ENCODE data around the gene PLEKHG4.

Gene PLEKHG4

GRCh38 chr16:67287960-67288359 is 8.6 kb downstream of the PLEKHG4 start:
- Histone ChIP-seq H4K12ac (ENCODE audit: low read depth, low read length) (no peak overlapping the region), H3K14ac (ENCODE audit: low read length) (no peak overlapping the region), H3K18ac (ENCODE audit: low read length) (no peak overlapping the region), H2BK12ac (ENCODE audit: low read length) (no peak overlapping the region), H4K91ac (ENCODE audit: low read depth, low read length) (no peak overlapping the region), H3K27ac (ENCODE audit: low read depth, low read length) (no peak overlapping the region), H3K4me3 (ENCODE audit: low read depth, low read length) (no peak overlapping the region), H4K8ac (ENCODE audit: low read depth, low read length) (no peak overlapping the region), H3K4me1 (ENCODE audit: control insufficient read depth in 1 of 2, insufficient read depth in 2 of 2, low read length in 2 of 2) (no peaks in the 10 kb centered on the region), H3K23ac (ENCODE audit: low read length) (no peak overlapping the region), H2BK5ac (ENCODE audit: low read depth, low read length, poor library complexity) (no peak overlapping the region), H3K9ac (ENCODE audit: low read length) (no peak overlapping the region), H3K9me3 (ENCODE audit: insufficient read depth, low read depth, low read length) (no peaks in the 10 kb centered on the region), H3K79me2 (ENCODE audit: control insufficient read depth, insufficient read depth, low read length, poor library complexity) (no peaks in the 10 kb centered on the region), H2AFZ (ENCODE audit: insufficient read depth, low read length, poor library complexity) (no peak overlapping the region), H2BK120ac (ENCODE audit: insufficient read depth, low read length, poor library complexity) (no peak overlapping the region), H2AK5ac (ENCODE audit: low read length) (no peak overlapping the region), H3K4ac (ENCODE audit: low read depth, low read length) (no peak overlapping the region), H3K4me2 (ENCODE audit: low read length) (no peak overlapping the region), H3K36me3 (ENCODE audit: control insufficient read depth in 1 of 2, insufficient read depth in 2 of 2, low read length in 2 of 2) (no peaks in the 10 kb centered on the region), H3K79me1 (ENCODE audit: low read length) (no peaks in the 10 kb centered on the region), H3K27me3 (ENCODE audit: insufficient read depth, low read length) (no peaks in the 10 kb centered on the region)
- DNase-seq = no peak
- no CpG with 5 or more reads among the region's 14 CpGs for WGBS (ENCODE audit: extremely low coverage, insufficient coverage, insufficient read length)

DNA sequence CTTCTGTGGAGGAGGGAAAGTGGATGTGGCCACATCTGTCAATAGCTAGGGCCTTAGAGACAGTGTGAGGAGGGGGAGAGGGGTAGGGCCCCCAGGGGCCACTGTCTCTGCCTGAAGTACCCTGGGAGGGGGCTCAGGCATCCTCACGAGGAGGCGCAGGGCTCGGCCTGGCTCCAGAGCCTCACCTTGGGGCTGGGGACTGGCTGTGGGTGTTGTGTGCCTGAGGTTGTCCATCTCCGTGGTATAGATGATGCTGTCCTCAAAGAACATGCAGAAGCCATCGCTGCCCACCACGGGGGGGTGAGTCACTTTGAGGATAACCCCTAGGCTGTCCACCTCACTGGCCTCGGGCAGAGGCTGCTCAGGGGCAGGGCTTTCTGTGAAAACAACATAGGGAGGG is 12.1 kb downstream of the PLEKHG4 start:
- DNase-seq = no peak
- no CpG with 5 or more reads among the region's 7 CpGs for WGBS (ENCODE audit: extremely low coverage, insufficient coverage, insufficient read length)
- H3K14ac ChIP-seq (ENCODE audit: low read length) = no peak overlapping the region
- H2BK12ac ChIP-seq (ENCODE audit: low read length) = no peak overlapping the region
- no peak overlapping the region for H3K18ac ChIP-seq (ENCODE audit: low read length)
- H3K4me3 ChIP-seq (ENCODE audit: low read depth, low read length) = no peak overlapping the region
- peaks cover 7% of the 10 kb centered on the region for H3K9me3 ChIP-seq (ENCODE audit: insufficient read depth, low read depth, low read length)
- no peak overlapping the region for H2AK5ac ChIP-seq (ENCODE audit: low read length)
- no peak overlapping the region for H3K4ac ChIP-seq (ENCODE audit: low read depth, low read length)
- H3K36me3 ChIP-seq (ENCODE audit: control insufficient read depth in 1 of 2, insufficient read depth in 2 of 2, low read length in 2 of 2) = no peaks in the 10 kb centered on the region
- no peak overlapping the region for H3K4me2 ChIP-seq (ENCODE audit: low read length)
- H3K79me2 ChIP-seq (ENCODE audit: control insufficient read depth, insufficient read depth, low read length, poor library complexity) = no peaks in the 10 kb centered on the region
- no peaks in the 10 kb centered on the region for H3K27me3 ChIP-seq (ENCODE audit: insufficient read depth, low read length)
- no peak overlapping the region for H3K9ac ChIP-seq (ENCODE audit: low read length)
- H2AFZ ChIP-seq (ENCODE audit: insufficient read depth, low read length, poor library complexity) = no peak overlapping the region
- H3K23ac ChIP-seq (ENCODE audit: low read length) = no peak overlapping the region
- no peaks in the 10 kb centered on the region for H3K4me1 ChIP-seq (ENCODE audit: control insufficient read depth in 1 of 2, insufficient read depth in 2 of 2, low read length in 2 of 2)
- no peak overlapping the region for H3K27ac ChIP-seq (ENCODE audit: low read depth, low read length)
- H2BK120ac ChIP-seq (ENCODE audit: insufficient read depth, low read length, poor library complexity) = no peak overlapping the region
- no peak overlapping the region for H2BK5ac ChIP-seq (ENCODE audit: low read depth, low read length, poor library complexity)
- no peaks in the 10 kb centered on the region for H3K79me1 ChIP-seq (ENCODE audit: low read length)
- H4K91ac ChIP-seq (ENCODE audit: low read depth, low read length) = no peak overlapping the region
- H4K8ac ChIP-seq (ENCODE audit: low read depth, low read length) = no peak overlapping the region
- H4K12ac ChIP-seq (ENCODE audit: low read depth, low read length) = no peak overlapping the region

- Histone ChIP-seq H3K79me2 (ENCODE audit: control insufficient read depth, insufficient read depth, low read length, poor library complexity) (no peaks in the 10 kb centered on the region), H3K27me3 (ENCODE audit: insufficient read depth, low read length) (no peaks in the 10 kb centered on the region), H3K4ac (ENCODE audit: low read depth, low read length) (no peak overlapping the region), H3K27ac (ENCODE audit: low read depth, low read length) (no peak overlapping the region), H3K4me1 (ENCODE audit: control insufficient read depth in 1 of 2, insufficient read depth in 2 of 2, low read length in 2 of 2) (no peaks in the 10 kb centered on the region), H2BK12ac (ENCODE audit: low read length) (no peak overlapping the region), H2AK5ac (ENCODE audit: low read length) (no peak overlapping the region), H3K36me3 (ENCODE audit: control insufficient read depth in 1 of 2, insufficient read depth in 2 of 2, low read length in 2 of 2) (no peaks in the 10 kb centered on the region), H3K9ac (ENCODE audit: low read length) (no peak overlapping the region), H2AFZ (ENCODE audit: insufficient read depth, low read length, poor library complexity) (no peak overlapping the region), H3K18ac (ENCODE audit: low read length) (no peak overlapping the region), H3K14ac (ENCODE audit: low read length) (no peak overlapping the region), H4K8ac (ENCODE audit: low read depth, low read length) (no peak overlapping the region), H3K23ac (ENCODE audit: low read length) (no peak overlapping the region), H3K4me3 (ENCODE audit: low read depth, low read length) (no peak overlapping the region), H2BK120ac (ENCODE audit: insufficient read depth, low read length, poor library complexity) (no peak overlapping the region), H3K4me2 (ENCODE audit: low read length) (no peak overlapping the region), H3K9me3 (ENCODE audit: insufficient read depth, low read depth, low read length) (peaks cover 7% of the 10 kb centered on the region), H2BK5ac (ENCODE audit: low read depth, low read length, poor library complexity) (no peak overlapping the region), H3K79me1 (ENCODE audit: low read length) (no peaks in the 10 kb centered on the region), H4K12ac (ENCODE audit: low read depth, low read length) (no peak overlapping the region), H4K91ac (ENCODE audit: low read depth, low read length) (no peak overlapping the region)
- WGBS (ENCODE audit: extremely low coverage, insufficient coverage, insufficient read length) = no CpG with 5 or more reads among the region's 4 CpGs
- no peak for DNase-seq
Measured at GRCh38 chr16:67294171-67294757, 14.9 kb downstream of the PLEKHG4 start.

GRCh38 chr16:67294938-67295361 is 15.6 kb downstream of the PLEKHG4 start:
- no peak overlapping the region for H3K4me3 ChIP-seq (ENCODE audit: low read depth, low read length)
- H2BK12ac ChIP-seq (ENCODE audit: low read length) = no peak overlapping the region
- no peak overlapping the region for H3K23ac ChIP-seq (ENCODE audit: low read length)
- WGBS (ENCODE audit: extremely low coverage, insufficient coverage, insufficient read length) = no CpG with 5 or more reads among the region's 7 CpGs
- H3K9ac ChIP-seq (ENCODE audit: low read length) = no peak overlapping the region
- peaks cover 7% of the 10 kb centered on the region for H3K9me3 ChIP-seq (ENCODE audit: insufficient read depth, low read depth, low read length)
- no peak for DNase-seq
- no peak overlapping the region for H3K18ac ChIP-seq (ENCODE audit: low read length)
- no peak overlapping the region for H3K4me2 ChIP-seq (ENCODE audit: low read length)
- H4K12ac ChIP-seq (ENCODE audit: low read depth, low read length) = no peak overlapping the region
- H2AK5ac ChIP-seq (ENCODE audit: low read length) = no peak overlapping the region
- no peak overlapping the region for H2BK120ac ChIP-seq (ENCODE audit: insufficient read depth, low read length, poor library complexity)
- no peaks in the 10 kb centered on the region for H3K79me2 ChIP-seq (ENCODE audit: control insufficient read depth, insufficient read depth, low read length, poor library complexity)
- H2BK5ac ChIP-seq (ENCODE audit: low read depth, low read length, poor library complexity) = no peak overlapping the region
- no peaks in the 10 kb centered on the region for H3K27me3 ChIP-seq (ENCODE audit: insufficient read depth, low read length)
- H4K91ac ChIP-seq (ENCODE audit: low read depth, low read length) = no peak overlapping the region
- no peak overlapping the region for H3K4ac ChIP-seq (ENCODE audit: low read depth, low read length)
- no peaks in the 10 kb centered on the region for H3K4me1 ChIP-seq (ENCODE audit: control insufficient read depth in 1 of 2, insufficient read depth in 2 of 2, low read length in 2 of 2)
- H3K36me3 ChIP-seq (ENCODE audit: control insufficient read depth in 1 of 2, insufficient read depth in 2 of 2, low read length in 2 of 2) = no peaks in the 10 kb centered on the region
- no peaks in the 10 kb centered on the region for H3K79me1 ChIP-seq (ENCODE audit: low read length)
- no peak overlapping the region for H3K27ac ChIP-seq (ENCODE audit: low read depth, low read length)
- no peak overlapping the region for H4K8ac ChIP-seq (ENCODE audit: low read depth, low read length)
- no peak overlapping the region for H3K14ac ChIP-seq (ENCODE audit: low read length)
- no peak overlapping the region for H2AFZ ChIP-seq (ENCODE audit: insufficient read depth, low read length, poor library complexity)

Data from trophoblast cell (in vitro differentiated cells and primary cell).